Mesenteric fat pad (tissue), 1 donor: ENCODE results near the gene SAMD1. TPM values are rescaled to one million over a fixed set of nuclear protein-coding genes. Genes with fewer than 3 reads are reported as not detected.
A peak's percentile ranks its signal among the peaks of the same experiment; 100 is the strongest.

Source experiments
- DNase-seq: peaks from one replicate; pipeline ENCODE4 v3.0.0-alpha.2; 2020; ENCODE audit warnings: low spot score
- long read RNA-seq: library from polyadenylated mRNA; unstranded; transcript quantifications from one replicate; pipeline ENCODE4 v2.0.0, GENCODE V29; 2020
- total RNA-seq: library from RNA; stranded (reverse); fragmentation: NEBNext Ultra II Directional; extraction: Animal tissue kit (Norgen Biotek cat#: 25700); gene quantifications from one replicate; pipeline ENCODE4 v1.2.1, GENCODE V29; 2021
- donor health status: DM: yes; HTN: yes; CAD: no.

Gene SAMD1
- 32.3 TPM for total RNA-seq
- long read RNA-seq, partial matches to known transcripts: 2 of 3 reads
- long read RNA-seq, other reads (novel, unspliced or antisense): 0 of 3 reads

GRCh38 chr19:14090509-14091080 lies at the start of gene SAMD1:
SAMD1 (minus strand) TSS chr19:14090751.
- DNase-seq: no peak

- no peak for DNase-seq
Measured at GRCh38 chr19:14139944-14140343, 49.4 kb upstream of the SAMD1 start.

DNA sequence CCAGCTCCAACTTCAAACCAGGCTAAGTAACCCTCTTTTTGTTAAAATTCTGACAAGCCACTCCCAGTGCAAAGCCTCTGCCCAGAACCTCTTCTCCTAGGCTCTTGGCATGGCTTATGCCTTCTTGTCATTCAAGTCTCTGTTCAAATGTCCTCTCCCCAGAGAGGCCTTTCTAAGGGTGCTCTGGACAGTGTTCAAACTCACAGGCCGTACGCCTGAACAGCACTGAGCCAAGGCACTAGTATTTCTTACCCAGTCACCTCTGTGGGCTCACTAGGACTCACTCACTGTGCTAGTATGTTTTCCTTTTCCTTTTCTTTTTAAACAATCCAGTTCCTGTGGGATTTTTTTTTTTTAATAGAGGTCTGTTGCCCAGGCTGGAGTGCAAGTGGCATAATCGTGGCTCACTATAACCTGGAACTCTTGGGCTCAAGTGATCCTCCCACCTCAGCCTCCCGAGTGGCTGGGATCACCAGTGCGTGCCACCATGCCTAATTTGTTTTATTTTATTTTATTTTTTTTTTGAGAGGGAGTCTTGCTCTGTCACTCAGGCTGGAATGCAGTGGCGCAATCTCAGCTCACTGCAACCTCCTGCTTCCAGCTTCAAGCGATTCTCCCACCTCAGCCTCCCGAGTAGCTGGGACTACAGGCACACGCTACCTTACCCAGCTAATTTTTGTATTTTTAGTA lies 48.2 kb upstream of the SAMD1 start:
- no peak for DNase-seq

- peak; percentile 99 for DNase-seq
Measured at GRCh38 chr19:14136509-14137281, 46.1 kb upstream of the SAMD1 start, which contains the start of gene ASF1B. ASF1B (minus strand) TSS chr19:14136589; CDS start chr19:14136456, 133 bp downstream.

GRCh38 chr19:14135985-14136508 lies 45.5 kb upstream of the SAMD1 start:
- no peak for DNase-seq

GRCh38 chr19:14135355-14135754 lies 44.8 kb upstream of the SAMD1 start:
- DNase-seq: no peak

- no peak for DNase-seq
Measured at GRCh38 chr19:14127929-14128509, 37.5 kb upstream of the SAMD1 start.

- DNase-seq: no peak
Measured at GRCh38 chr19:14127176-14127575, 36.6 kb upstream of the SAMD1 start.

GRCh38 chr19:14122924-14123323 lies 32.4 kb upstream of the SAMD1 start:
- DNase-seq: no peak

GRCh38 chr19:14120497-14120780 lies 29.9 kb upstream of the SAMD1 start:
- DNase-seq: no peak

- DNase-seq: no peak
Measured at GRCh38 chr19:14119644-14120496, 29.3 kb upstream of the SAMD1 start.

GRCh38 chr19:14119146-14119545 lies 28.6 kb upstream of the SAMD1 start:
- DNase-seq: no peak

DNA sequence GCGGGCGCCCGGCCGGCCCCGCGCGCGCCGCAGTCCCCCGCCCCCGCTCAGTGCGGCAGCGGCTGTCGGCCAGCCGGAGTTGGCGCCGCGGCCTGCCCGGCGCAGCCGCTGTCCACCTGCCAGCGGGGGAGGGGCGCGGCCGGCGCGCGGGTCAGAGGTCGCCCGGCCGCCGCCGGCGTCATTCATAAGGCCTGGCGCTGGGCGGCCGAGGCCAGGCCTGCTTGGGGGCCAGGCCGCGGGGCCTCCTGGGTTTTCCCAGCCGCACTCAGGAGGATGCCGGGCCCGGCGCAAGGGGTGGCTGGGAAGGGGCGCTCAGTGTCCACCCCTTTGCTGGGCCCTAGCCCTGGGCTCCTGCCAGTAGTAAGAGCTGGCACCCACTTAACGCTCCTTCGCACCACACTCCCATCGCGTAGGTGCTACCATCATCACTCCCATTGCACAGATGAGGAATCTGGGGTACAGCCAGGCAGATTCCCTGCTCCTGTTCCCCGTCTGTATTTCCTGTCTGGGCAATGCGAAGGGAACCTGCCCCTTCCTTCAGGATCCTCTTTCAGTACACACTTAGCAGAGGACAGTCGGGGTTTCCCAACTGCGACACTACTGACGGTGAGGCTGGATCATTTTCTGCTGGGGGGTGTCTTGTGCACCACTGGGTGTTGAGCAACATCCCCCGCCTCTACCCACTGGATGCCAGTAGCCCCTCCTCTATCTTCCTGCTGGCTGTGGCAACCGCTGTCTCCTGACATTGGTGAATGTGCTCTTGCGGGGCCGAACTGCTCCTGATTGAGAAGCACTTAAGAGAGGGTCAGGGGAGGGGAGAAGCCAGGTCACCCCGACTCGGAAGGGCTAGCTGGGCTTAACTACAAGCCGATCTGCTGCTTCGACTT lies 27.9 kb upstream of the SAMD1 start:
- DNase-seq: peak; percentile 94

GRCh38 chr19:14117668-14118164 lies 27.2 kb upstream of the SAMD1 start, which contains the start of gene PRKACA:
PRKACA (minus strand) TSS chr19:14117762; CDS start chr19:14117547, 215 bp downstream.
- peak; percentile 100 for DNase-seq

DNA sequence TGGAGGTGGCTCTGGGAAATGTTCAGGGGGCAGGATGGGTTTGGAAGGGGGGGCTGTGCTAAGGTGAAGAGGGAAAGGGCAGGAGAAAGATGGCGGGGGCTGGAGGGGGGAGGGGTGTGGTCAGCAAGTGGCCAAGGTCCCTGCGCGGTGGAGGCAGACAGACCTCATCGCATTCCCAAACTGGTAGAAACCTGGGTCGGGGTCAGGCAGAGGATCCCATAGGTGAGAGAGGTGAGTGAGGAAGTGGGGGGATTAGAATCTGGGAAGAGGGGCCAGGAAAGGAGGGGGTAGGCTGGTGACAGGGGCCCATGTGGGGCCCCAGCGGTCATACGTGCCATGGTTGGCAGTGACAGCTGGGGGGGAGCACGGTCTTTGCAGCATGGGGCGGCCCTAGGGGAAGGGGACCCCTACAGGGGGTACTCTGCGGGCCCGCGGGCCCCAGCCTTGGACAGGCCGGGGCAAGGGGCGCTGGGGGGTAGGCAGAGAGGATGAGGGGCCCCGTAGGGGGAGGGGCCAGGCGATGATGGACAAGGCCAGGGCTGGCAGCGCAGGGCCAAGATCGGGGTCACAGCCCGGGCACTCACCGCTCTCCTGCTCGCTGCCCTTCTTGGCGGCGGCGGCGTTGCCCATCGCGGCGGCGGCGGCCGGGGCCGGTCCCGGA lies 26.5 kb upstream of the SAMD1 start:
- DNase-seq: no peak

DNA sequence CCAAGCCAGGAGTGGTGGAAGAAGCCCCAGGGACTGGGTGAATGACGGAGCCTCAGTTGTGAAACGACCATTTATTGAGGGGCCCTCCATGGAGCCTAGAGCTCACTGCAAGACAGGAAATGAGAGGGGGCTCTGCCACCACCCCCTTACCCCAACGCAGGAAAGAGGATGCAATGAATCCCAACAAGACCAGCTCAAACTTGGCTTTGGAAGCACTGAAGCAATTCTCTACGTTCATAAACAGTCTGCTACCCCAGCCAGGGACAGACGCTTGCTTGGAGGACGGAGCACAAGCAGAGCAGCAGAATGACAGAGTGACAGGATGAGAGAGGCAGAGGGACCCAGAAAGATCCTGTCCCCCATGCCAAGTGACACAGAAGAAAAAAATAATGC lies 26.0 kb upstream of the SAMD1 start:
- DNase-seq: no peak

GRCh38 chr19:14115756-14116155 lies 25.2 kb upstream of the SAMD1 start:
- no peak for DNase-seq

DNA sequence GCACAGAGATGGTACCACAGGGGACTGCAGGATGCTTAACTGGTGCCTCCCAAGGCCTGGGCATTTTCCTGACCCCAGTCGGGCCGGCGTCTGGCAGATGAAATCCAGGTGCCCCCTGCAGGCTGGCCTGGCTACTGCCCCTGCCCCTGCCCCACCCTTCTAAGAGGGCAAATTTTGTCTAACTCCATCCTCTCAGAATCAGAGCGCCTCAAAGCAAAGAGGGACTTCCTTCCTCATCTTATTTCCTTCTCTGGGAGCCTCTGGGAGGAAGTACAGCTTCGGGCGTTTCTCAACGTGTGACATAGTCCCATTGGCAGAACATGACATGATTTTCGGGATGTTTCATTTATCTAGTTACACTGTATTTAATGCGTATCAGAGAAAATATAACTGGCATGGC lies 24.3 kb upstream of the SAMD1 start:
- no peak for DNase-seq

- no peak for DNase-seq
Measured at GRCh38 chr19:14114439-14114838, 23.9 kb upstream of the SAMD1 start.
